HEK293 (cell line): Measurements from ENCODE around the gene ATP5F1D.

Source experiments
- FEZF1 ChIP-seq: fragments of 450-650 bp; formaldehyde crosslinking; IDR thresholded peaks from 2 replicates; pipeline ENCODE4 v1.5.1; 2016; ENCODE audit warnings: missing biosample characterization, missing genetic modification characterization
- GLIS2 ChIP-seq: fragments of 450-650 bp; formaldehyde crosslinking; IDR thresholded peaks from 2 replicates; pipeline ENCODE4 v1.5.1; 2016; ENCODE audit warnings: missing biosample characterization, missing genetic modification characterization
- YY1 ChIP-seq: fragments of 450-650 bp; formaldehyde crosslinking; IDR thresholded peaks from 2 replicates; pipeline ENCODE4 v1.5.1; 2018; ENCODE audit warnings: missing biosample characterization, missing genetic modification characterization
- YY2 ChIP-seq: fragments of 450-650 bp; formaldehyde crosslinking; IDR thresholded peaks from 2 replicates; pipeline ENCODE4 v1.5.1; 2016; ENCODE audit warnings: missing biosample characterization, missing genetic modification characterization
- ZBTB21 ChIP-seq: fragments of 450-650 bp; formaldehyde crosslinking; IDR thresholded peaks from 2 replicates; pipeline ENCODE4 v1.5.1; 2017; ENCODE audit warnings: missing biosample characterization, missing genetic modification characterization
- ZBTB7A ChIP-seq: fragments of 450-650 bp; formaldehyde crosslinking; IDR thresholded peaks from 2 replicates; pipeline ENCODE4 v1.5.1; 2016; ENCODE audit warnings: low read depth, missing biosample characterization, missing genetic modification characterization
- ZFP69B ChIP-seq: fragments of 450-650 bp; formaldehyde crosslinking; IDR thresholded peaks from 2 replicates; pipeline ENCODE4 v1.5.1; 2016; ENCODE audit warnings: missing biosample characterization, missing genetic modification characterization
- ZNF133 ChIP-seq: fragments of 450-650 bp; formaldehyde crosslinking; IDR thresholded peaks from 2 replicates; pipeline ENCODE4 v1.5.1; 2016; ENCODE audit warnings: missing biosample characterization, missing genetic modification characterization
- ZNF391 ChIP-seq: fragments of 450-650 bp; formaldehyde crosslinking; IDR thresholded peaks from 2 replicates; pipeline ENCODE4 v1.5.1; 2016; ENCODE audit warnings: low read depth, missing biosample characterization, missing genetic modification characterization, borderline replicate concordance
- ZNF404 ChIP-seq: fragments of 450-650 bp; formaldehyde crosslinking; IDR thresholded peaks from 2 replicates; pipeline ENCODE4 v1.5.1; 2017; ENCODE audit warnings: missing biosample characterization, missing genetic modification characterization
- ZNF561 ChIP-seq: fragments of 450-650 bp; IDR thresholded peaks from 2 replicates; pipeline ENCODE4 v1.5.1; 2018; ENCODE audit warnings: missing biosample characterization, missing genetic modification characterization, borderline replicate concordance
- ZNF629 ChIP-seq: fragments of 450-650 bp; formaldehyde crosslinking; IDR thresholded peaks from 2 replicates; pipeline ENCODE4 v1.5.1; 2017; ENCODE audit warnings: missing biosample characterization, missing genetic modification characterization
- ZNF658 ChIP-seq: fragments of 450-650 bp; formaldehyde crosslinking; IDR thresholded peaks from 2 replicates; pipeline ENCODE4; 2016; ENCODE audit warnings: missing biosample characterization, missing genetic modification characterization
- ZSCAN23 ChIP-seq: fragments of 450-650 bp; formaldehyde crosslinking; IDR thresholded peaks from 2 replicates; pipeline ENCODE4 v1.5.1; 2016; ENCODE audit warnings: missing biosample characterization, missing genetic modification characterization
- TF ChIP-seq, protein P1 (sequence below): fragments of 450-650 bp; formaldehyde crosslinking; IDR thresholded peaks from 2 replicates; pipeline ENCODE4 v1.5.1; 2017; ENCODE audit warnings: missing biosample characterization, missing genetic modification characterization
- TF ChIP-seq, protein P2 (sequence below): fragments of 450-650 bp; formaldehyde crosslinking; IDR thresholded peaks from 2 replicates; pipeline ENCODE4 v1.5.1; 2016; ENCODE audit warnings: missing biosample characterization, missing genetic modification characterization
- TF ChIP-seq, protein P3 (sequence below): fragments of 450-650 bp; formaldehyde crosslinking; IDR thresholded peaks from 2 replicates; pipeline ENCODE4 v1.5.1; 2016; ENCODE audit warnings: missing biosample characterization, missing genetic modification characterization
- TF ChIP-seq, protein P4 (sequence below): fragments of 450-650 bp; formaldehyde crosslinking; IDR thresholded peaks from 2 replicates; pipeline ENCODE4 v1.5.1; 2016; ENCODE audit warnings: missing biosample characterization, missing genetic modification characterization
- TF ChIP-seq, protein P5 (sequence below): fragments of 450-650 bp; formaldehyde crosslinking; IDR thresholded peaks from 2 replicates; pipeline ENCODE4 v1.5.1; 2016; ENCODE audit warnings: missing biosample characterization, missing genetic modification characterization
- TF ChIP-seq, protein P6 (sequence below): fragments of 450-650 bp; formaldehyde crosslinking; IDR thresholded peaks from 2 replicates; pipeline ENCODE4 v1.5.1; 2017; ENCODE audit warnings: missing biosample characterization, mild to moderate bottlenecking, missing genetic modification characterization, moderate library complexity
- TF ChIP-seq, protein P7 (sequence below): fragments of 450-650 bp; formaldehyde crosslinking; IDR thresholded peaks from 2 replicates; pipeline ENCODE4 v1.5.1; 2016; ENCODE audit warnings: missing biosample characterization, missing genetic modification characterization
- TF ChIP-seq, protein P8 (sequence below): fragments of 450-650 bp; formaldehyde crosslinking; IDR thresholded peaks from 2 replicates; pipeline ENCODE4 v1.5.1; 2016; ENCODE audit warnings: missing biosample characterization, missing genetic modification characterization

ATP5F1D gene

DNA sequence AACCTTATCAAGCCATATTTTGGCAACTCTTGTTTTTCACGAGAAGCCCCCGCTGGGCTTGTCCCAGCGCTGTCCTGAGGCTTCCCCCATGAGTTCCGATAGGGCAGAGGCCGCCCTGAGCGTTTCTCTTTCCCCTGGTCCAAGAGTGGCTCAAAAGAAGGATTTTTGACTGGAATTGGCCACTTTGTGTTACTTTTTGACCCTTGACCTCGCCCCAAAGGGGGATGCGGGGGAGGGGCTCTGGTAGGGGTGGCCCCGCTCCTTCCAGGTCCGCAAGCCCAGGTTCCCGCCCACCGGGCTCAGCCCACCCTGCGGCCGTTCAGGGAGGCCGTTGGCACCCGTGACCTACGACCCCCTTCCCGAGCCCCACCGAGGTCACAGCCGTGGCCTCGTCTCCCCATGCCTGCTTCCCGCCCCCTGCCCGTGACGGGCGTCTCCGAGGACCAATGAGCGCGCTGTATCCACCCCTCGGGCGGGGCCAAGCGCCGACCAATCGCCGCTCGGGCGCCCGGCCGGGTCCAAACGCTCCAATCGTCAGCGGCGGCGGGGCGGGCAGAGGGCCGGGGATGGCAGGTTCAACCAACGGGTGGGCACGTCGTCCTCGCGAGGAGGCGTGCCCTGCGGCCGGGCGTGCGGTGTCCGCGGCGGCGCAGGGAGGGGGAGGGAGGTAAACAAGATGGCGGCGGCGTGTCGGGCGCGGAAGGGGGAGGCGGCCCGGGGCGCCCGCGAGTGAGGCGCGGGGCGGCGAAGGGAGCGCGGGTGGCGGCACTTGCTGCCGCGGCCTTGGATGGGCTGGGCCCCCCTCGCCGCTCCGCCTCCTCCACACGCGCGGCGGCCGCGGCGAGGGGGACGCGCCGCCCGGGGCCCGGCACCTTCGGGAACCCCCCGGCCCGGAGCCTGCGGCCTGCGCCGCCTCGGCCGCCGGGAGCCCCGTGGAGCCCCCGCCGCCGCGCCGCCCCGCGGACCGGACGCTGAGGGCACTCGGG lies 36.1 kb upstream of the ATP5F1D start, which contains the start of gene STK11 (continued):
- TF ChIP-seq, protein P1, sequence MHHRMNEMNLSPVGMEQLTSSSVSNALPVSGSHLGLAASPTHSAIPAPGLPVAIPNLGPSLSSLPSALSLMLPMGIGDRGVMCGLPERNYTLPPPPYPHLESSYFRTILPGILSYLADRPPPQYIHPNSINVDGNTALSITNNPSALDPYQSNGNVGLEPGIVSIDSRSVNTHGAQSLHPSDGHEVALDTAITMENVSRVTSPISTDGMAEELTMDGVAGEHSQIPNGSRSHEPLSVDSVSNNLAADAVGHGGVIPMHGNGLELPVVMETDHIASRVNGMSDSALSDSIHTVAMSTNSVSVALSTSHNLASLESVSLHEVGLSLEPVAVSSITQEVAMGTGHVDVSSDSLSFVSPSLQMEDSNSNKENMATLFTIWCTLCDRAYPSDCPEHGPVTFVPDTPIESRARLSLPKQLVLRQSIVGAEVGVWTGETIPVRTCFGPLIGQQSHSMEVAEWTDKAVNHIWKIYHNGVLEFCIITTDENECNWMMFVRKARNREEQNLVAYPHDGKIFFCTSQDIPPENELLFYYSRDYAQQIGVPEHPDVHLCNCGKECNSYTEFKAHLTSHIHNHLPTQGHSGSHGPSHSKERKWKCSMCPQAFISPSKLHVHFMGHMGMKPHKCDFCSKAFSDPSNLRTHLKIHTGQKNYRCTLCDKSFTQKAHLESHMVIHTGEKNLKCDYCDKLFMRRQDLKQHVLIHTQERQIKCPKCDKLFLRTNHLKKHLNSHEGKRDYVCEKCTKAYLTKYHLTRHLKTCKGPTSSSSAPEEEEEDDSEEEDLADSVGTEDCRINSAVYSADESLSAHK (tag by site-specific recombination), result peak; percentile 22; the same call in 1 of the 2 replicates
- TF ChIP-seq YY2 (tag by site-specific recombination) (0 out of 2 replicates have a peak, but pooled peaks have one; percentile 45), ZNF391 (tag by site-specific recombination) (peak; percentile 51; the same call in 1 of the 2 replicates), ZBTB21 (tag by site-specific recombination) (0 out of 2 replicates have a peak, but pooled peaks have one; percentile 15), ZSCAN23 (tag by site-specific recombination) (0 out of 2 replicates have a peak, but pooled peaks have one; percentile 56), YY1 (tag by site-specific recombination) (peak; percentile 74), ZNF133 (tag by site-specific recombination) (no peak), ZNF404 (tag by site-specific recombination) (no peak), ZNF561 (tag by site-specific recombination) (peak; percentile 64; the same call in 1 of the 2 replicates), ZNF629 (tag by site-specific recombination) (0 out of 2 replicates have a peak, but pooled peaks have one; percentile 27), ZBTB7A (tag by site-specific recombination) (peak; percentile 97), FEZF1 (tag by site-specific recombination) (peak; percentile 57), ZNF658 (tag by site-specific recombination) (no peak), ZFP69B (tag by site-specific recombination) (0 out of 2 replicates have a peak, but pooled peaks have one; percentile 18), GLIS2 (tag by site-specific recombination) (peak; percentile 84)
- TF ChIP-seq, protein P2, sequence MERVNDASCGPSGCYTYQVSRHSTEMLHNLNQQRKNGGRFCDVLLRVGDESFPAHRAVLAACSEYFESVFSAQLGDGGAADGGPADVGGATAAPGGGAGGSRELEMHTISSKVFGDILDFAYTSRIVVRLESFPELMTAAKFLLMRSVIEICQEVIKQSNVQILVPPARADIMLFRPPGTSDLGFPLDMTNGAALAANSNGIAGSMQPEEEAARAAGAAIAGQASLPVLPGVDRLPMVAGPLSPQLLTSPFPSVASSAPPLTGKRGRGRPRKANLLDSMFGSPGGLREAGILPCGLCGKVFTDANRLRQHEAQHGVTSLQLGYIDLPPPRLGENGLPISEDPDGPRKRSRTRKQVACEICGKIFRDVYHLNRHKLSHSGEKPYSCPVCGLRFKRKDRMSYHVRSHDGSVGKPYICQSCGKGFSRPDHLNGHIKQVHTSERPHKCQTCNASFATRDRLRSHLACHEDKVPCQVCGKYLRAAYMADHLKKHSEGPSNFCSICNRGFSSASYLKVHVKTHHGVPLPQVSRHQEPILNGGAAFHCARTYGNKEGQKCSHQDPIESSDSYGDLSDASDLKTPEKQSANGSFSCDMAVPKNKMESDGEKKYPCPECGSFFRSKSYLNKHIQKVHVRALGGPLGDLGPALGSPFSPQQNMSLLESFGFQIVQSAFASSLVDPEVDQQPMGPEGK (tag by site-specific recombination), result peak; percentile 96
- TF ChIP-seq, protein P3, sequence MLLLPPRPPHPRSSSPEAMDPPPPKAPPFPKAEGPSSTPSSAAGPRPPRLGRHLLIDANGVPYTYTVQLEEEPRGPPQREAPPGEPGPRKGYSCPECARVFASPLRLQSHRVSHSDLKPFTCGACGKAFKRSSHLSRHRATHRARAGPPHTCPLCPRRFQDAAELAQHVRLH (tag by site-specific recombination), result no peak
- TF ChIP-seq, protein P4, sequence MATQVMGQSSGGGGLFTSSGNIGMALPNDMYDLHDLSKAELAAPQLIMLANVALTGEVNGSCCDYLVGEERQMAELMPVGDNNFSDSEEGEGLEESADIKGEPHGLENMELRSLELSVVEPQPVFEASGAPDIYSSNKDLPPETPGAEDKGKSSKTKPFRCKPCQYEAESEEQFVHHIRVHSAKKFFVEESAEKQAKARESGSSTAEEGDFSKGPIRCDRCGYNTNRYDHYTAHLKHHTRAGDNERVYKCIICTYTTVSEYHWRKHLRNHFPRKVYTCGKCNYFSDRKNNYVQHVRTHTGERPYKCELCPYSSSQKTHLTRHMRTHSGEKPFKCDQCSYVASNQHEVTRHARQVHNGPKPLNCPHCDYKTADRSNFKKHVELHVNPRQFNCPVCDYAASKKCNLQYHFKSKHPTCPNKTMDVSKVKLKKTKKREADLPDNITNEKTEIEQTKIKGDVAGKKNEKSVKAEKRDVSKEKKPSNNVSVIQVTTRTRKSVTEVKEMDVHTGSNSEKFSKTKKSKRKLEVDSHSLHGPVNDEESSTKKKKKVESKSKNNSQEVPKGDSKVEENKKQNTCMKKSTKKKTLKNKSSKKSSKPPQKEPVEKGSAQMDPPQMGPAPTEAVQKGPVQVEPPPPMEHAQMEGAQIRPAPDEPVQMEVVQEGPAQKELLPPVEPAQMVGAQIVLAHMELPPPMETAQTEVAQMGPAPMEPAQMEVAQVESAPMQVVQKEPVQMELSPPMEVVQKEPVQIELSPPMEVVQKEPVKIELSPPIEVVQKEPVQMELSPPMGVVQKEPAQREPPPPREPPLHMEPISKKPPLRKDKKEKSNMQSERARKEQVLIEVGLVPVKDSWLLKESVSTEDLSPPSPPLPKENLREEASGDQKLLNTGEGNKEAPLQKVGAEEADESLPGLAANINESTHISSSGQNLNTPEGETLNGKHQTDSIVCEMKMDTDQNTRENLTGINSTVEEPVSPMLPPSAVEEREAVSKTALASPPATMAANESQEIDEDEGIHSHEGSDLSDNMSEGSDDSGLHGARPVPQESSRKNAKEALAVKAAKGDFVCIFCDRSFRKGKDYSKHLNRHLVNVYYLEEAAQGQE (tag by site-specific recombination), result no peak
- TF ChIP-seq, protein P5, sequence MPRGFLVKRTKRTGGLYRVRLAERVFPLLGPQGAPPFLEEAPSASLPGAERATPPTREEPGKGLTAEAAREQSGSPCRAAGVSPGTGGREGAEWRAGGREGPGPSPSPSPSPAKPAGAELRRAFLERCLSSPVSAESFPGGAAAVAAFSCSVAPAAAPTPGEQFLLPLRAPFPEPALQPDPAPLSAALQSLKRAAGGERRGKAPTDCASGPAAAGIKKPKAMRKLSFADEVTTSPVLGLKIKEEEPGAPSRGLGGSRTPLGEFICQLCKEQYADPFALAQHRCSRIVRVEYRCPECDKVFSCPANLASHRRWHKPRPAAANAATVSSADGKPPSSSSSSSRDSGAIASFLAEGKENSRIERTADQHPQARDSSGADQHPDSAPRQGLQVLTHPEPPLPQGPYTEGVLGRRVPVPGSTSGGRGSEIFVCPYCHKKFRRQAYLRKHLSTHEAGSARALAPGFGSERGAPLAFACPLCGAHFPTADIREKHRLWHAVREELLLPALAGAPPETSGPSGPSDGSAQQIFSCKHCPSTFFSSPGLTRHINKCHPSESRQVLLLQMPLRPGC, result peak; percentile 50
- TF ChIP-seq, protein P6, sequence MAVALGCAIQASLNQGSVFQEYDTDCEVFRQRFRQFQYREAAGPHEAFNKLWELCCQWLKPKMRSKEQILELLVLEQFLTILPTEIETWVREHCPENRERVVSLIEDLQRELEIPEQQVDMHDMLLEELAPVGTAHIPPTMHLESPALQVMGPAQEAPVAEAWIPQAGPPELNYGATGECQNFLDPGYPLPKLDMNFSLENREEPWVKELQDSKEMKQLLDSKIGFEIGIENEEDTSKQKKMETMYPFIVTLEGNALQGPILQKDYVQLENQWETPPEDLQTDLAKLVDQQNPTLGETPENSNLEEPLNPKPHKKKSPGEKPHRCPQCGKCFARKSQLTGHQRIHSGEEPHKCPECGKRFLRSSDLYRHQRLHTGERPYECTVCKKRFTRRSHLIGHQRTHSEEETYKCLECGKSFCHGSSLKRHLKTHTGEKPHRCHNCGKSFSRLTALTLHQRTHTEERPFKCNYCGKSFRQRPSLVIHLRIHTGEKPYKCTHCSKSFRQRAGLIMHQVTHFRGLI, result peak; percentile 81
- TF ChIP-seq, protein P7, sequence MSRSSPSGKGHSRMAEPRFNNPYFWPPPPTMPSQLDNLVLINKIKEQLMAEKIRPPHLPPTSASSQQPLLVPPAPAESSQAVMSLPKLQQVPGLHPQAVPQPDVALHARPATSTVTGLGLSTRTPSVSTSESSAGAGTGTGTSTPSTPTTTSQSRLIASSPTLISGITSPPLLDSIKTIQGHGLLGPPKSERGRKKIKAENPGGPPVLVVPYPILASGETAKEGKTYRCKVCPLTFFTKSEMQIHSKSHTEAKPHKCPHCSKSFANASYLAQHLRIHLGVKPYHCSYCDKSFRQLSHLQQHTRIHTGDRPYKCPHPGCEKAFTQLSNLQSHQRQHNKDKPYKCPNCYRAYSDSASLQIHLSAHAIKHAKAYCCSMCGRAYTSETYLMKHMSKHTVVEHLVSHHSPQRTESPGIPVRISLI (tag by site-specific recombination), result no peak
- TF ChIP-seq, protein P8, sequence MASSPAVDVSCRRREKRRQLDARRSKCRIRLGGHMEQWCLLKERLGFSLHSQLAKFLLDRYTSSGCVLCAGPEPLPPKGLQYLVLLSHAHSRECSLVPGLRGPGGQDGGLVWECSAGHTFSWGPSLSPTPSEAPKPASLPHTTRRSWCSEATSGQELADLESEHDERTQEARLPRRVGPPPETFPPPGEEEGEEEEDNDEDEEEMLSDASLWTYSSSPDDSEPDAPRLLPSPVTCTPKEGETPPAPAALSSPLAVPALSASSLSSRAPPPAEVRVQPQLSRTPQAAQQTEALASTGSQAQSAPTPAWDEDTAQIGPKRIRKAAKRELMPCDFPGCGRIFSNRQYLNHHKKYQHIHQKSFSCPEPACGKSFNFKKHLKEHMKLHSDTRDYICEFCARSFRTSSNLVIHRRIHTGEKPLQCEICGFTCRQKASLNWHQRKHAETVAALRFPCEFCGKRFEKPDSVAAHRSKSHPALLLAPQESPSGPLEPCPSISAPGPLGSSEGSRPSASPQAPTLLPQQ, result 0 out of 2 replicates have a peak, but pooled peaks have one; percentile 20
